Keratinocyte (primary cell): ENCODE measurements around the gene ACTN1. TPM values are rescaled to one million over a fixed set of nuclear protein-coding genes. Genes with fewer than 3 reads are reported as not detected.

Experiments used
- DNase-seq: peaks from one replicate; pipeline ENCODE4 v3.0.0-alpha.2; 2011; ENCODE audit warnings: low read depth, missing footprints, low spot score
- FAIRE-seq: peaks from 2 replicates; lab custom pipeline; 2011; peaks lifted over from hg19 to GRCh38; lab: Jason Lieb, UNC
- H2AFZ ChIP-seq: 2 replicates; pipeline ENCODE4 v1.6.0; 2012; ENCODE audit warnings: low read length, control low read depth, inconsistent platforms; ENCODE audit not compliant: control insufficient read depth
- H3K27ac ChIP-seq: 2 replicates; pipeline ENCODE4 v1.5.1; 2011; ENCODE audit warnings: low read length; ENCODE audit not compliant: control insufficient read depth, insufficient read depth
- H3K27me3 ChIP-seq: 3 replicates; pipeline ENCODE4 v1.6.0; 2011; ENCODE audit warnings: low read length; ENCODE audit not compliant: control insufficient read depth, insufficient read depth; ENCODE audit errors: extremely low read depth
- H3K36me3 ChIP-seq, 2 experiments: 2 replicates in 1 of 2; 3 replicates in 1 of 2; pipeline ENCODE4 v1.5.1; 2011; ENCODE audit warnings: low read length in 2 of 2, mild to moderate bottlenecking in 1 of 2; ENCODE audit not compliant: control insufficient read depth in 2 of 2, insufficient read depth in 2 of 2; ENCODE audit errors: extremely low read depth in 1 of 2
- H3K4me1 ChIP-seq: 3 replicates; pipeline ENCODE4 v1.5.1; 2011; ENCODE audit warnings: low read length; ENCODE audit not compliant: control insufficient read depth, insufficient read depth; ENCODE audit errors: extremely low read depth
- H3K4me2 ChIP-seq: 3 replicates; pipeline ENCODE4 v1.6.0; 2011; ENCODE audit warnings: low read depth, low read length; ENCODE audit not compliant: control insufficient read depth, insufficient read depth; ENCODE audit errors: extremely low read depth
- H3K4me3 ChIP-seq, 3 experiments: fragments of 200-600 bp in 1 of 3; sonication (generic) in 1 of 3; 2 replicates in 2 of 3; 3 replicates in 1 of 3; pipeline ENCODE4 v1.5.1; 2011 to 2016; ENCODE audit warnings: low read length in 3 of 3, mild to moderate bottlenecking in 3 of 3, control low read depth in 2 of 3, inconsistent platforms in 1 of 3, low read depth in 1 of 3, mixed read lengths in 1 of 3, mixed run types in 1 of 3, moderate library complexity in 1 of 3; ENCODE audit not compliant: control insufficient read depth in 2 of 3, insufficient read depth in 2 of 3; ENCODE audit errors: extremely low read depth in 1 of 3
- H3K79me2 ChIP-seq: 2 replicates; pipeline ENCODE4 v1.6.0; 2012; ENCODE audit warnings: low read length; ENCODE audit not compliant: control insufficient read depth, insufficient read depth
- H3K9ac ChIP-seq: 3 replicates; pipeline ENCODE4 v1.6.0; 2011; ENCODE audit warnings: low read length; ENCODE audit not compliant: control insufficient read depth, insufficient read depth; ENCODE audit errors: extremely low read depth
- H3K9me1 ChIP-seq: 3 replicates; pipeline ENCODE4 v1.6.0; 2011; ENCODE audit warnings: low read length; ENCODE audit not compliant: control insufficient read depth, insufficient read depth; ENCODE audit errors: extremely low read depth
- H3K9me3 ChIP-seq: 2 replicates; pipeline ENCODE4 v1.5.1; 2012; ENCODE audit warnings: low read depth, low read length; ENCODE audit not compliant: control insufficient read depth
- H4K20me1 ChIP-seq: 3 replicates; pipeline ENCODE4 v1.6.0; 2011; ENCODE audit warnings: low read length; ENCODE audit not compliant: control insufficient read depth, insufficient read depth; ENCODE audit errors: extremely low read depth
- CTCF ChIP-seq, 3 experiments: IDR thresholded peaks in 1 of 3; conservative IDR thresholded peaks in 1 of 3; optimal IDR thresholded peaks in 1 of 3; 2 replicates in 2 of 3; 3 replicates in 1 of 3; pipeline versions ENCODE3 to v1.5.1; 2011; ENCODE audit warnings: low read length in 3 of 3, mild to moderate bottlenecking in 3 of 3, moderate library complexity in 2 of 3, control low read depth in 1 of 3, inconsistent platforms in 1 of 3; ENCODE audit not compliant: insufficient read depth in 2 of 3; ENCODE audit errors: extremely low read depth in 1 of 3
- EZH2 ChIP-seq: IDR thresholded peaks from one replicate; pipeline ENCODE4 v1.6.1; 2012; ENCODE audit warnings: inconsistent platforms, mild to moderate bottlenecking, low read length, moderate library complexity
- dilution Hi-C: fragments of 300-500 bp; cut with MboI; formaldehyde crosslinking; loops from one replicate; pipeline ENCODE4 v1.7.0; 2020; ENCODE audit warnings: low sequenced_read_pairs; ENCODE audit not compliant: extremely low pct_ligation_motif_present
- polyA plus RNA-seq, 5 experiments: library from polyadenylated mRNA; depleted of rRNA in 3 of 5; stranded (reverse) in 3 of 5; stranded (forward) in 1 of 5; unstranded in 1 of 5; fragments of >200 nt; gene quantifications; 1 replicate in 1 of 5; 2 replicates in 3 of 5; 3 replicates in 1 of 5; pipeline versions ENCODE4 v1.2.1 to v1.2.3, GENCODE V29; 2011 to 2012; ENCODE audit warnings: missing spikeins in 2 of 5, low read depth in 1 of 5, low replicate concordance in 1 of 5

ACTN1 gene
- polyA plus RNA-seq, 1 donor (not counting 4 experiments of a cell fraction or from before 2014, with no cell fraction given): 558 TPM

DNA sequence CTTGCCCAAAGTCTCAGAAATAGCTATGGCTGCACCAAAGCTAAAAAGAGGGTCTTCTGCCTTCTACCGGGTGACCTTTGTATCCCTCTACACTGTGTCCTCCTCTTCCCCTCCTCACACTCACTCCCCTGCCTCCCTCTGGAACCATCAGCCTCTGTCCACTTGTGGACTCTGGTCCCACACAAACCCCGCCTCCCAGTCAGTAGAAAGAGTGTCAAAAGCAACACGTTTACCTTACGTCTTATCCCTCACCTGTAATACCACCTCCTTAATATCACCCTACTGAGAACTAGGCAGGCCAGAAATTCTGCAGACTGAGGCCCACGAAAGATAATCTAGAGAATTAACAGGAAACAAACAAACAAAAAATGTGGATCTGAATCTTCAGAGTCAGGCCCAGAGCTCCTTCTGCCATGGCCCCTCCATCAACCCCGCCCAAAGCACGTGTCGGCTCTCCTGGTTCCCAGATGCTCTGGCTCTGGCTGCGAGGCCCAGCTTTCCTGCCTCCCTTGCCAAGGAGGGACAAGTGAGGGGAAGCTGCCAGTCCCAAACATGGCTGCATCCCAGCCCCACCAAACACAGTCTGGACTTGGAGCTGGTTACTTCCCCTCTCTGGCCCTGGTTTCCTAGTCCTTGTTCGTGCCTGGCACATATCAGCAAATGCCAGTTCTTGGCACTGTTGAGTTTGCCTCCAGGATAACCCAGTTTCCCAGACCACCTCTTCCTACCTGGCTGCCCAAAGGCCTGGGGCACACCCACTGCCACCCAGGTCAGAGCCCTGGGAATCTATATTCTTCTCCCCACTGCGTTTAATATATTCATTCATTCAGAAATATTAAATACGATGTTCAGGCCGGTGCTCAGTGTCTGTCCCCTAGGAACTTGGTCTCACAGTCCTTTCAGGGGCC lies 2.7 kb downstream of the ACTN1 start:
- peaks cover 26 to 51% of the 10 kb centered on the region in 2 experiments for H3K36me3 ChIP-seq
- peaks cover 77% of the 10 kb centered on the region for H3K79me2 ChIP-seq
- peak overlapping the region; percentile 69 for H3K27ac ChIP-seq
- FAIRE-seq: peak; percentile 53
- H3K9ac ChIP-seq: peak overlapping the region; percentile 91
- DNase-seq: no peak
- H3K4me1 ChIP-seq: peaks cover 52% of the 10 kb centered on the region
- TF ChIP-seq EZH2 (no peak), CTCF (optimal IDR thresholded peaks at IDR 0.05 in 1 of 3, IDR thresholded peaks at IDR 0.05 in 1 of 3, conservative IDR thresholded peaks at IDR 0.05 in 1 of 3; ENCODE audit: extremely low read depth in 1 of 3, insufficient read depth in 2 of 3, low read length in 3 of 3) (no peak)
- no peak overlapping the region for H2AFZ ChIP-seq
- H4K20me1 ChIP-seq: peaks cover 44% of the 10 kb centered on the region
- H3K27me3 ChIP-seq: no peaks in the 10 kb centered on the region
- dilution Hi-C loops: no loop called here
- H3K4me2 ChIP-seq: peak overlapping the region; percentile 99
- H3K4me3 ChIP-seq: peak overlapping the region; percentile 86 to 92 (median 91)
- H3K9me3 ChIP-seq: no peaks in the 10 kb centered on the region
- peaks cover 12% of the 10 kb centered on the region for H3K9me1 ChIP-seq

DNA sequence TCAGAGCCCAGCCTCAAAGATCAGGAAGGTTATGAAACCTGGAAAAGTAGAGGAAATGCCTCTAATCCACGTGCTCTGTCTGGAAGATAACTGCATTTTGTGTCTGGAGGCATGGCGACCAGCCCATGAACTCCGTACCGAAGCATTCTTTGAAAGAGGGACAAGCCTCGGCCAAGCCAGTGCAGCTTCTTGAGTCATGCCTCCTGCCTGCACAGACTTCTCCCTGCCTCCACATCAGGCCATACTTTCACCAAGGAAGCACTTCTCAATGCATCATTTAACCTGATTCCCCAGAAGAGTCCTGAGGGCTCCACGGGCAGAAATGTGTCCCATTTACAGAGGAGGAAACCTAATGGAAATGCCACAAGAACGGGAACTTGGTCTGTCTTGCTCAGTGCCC lies 3.4 kb downstream of the ACTN1 start:
- Histone ChIP-seq H3K79me2 (peaks cover 84% of the 10 kb centered on the region), H3K9me1 (peaks cover 12% of the 10 kb centered on the region), H3K9me3 (no peaks in the 10 kb centered on the region), H3K27ac (peak overlapping the region; percentile 69), H2AFZ (no peak overlapping the region), H3K27me3 (no peaks in the 10 kb centered on the region), H3K36me3 (peaks cover 30 to 59% of the 10 kb centered on the region in 2 experiments), H4K20me1 (peaks cover 52% of the 10 kb centered on the region), H3K4me3 (peak overlapping the region; percentile 86 to 92 (median 91)), H3K9ac (peak overlapping the region; percentile 91), H3K4me2 (peak overlapping the region; percentile 99), H3K4me1 (peaks cover 51% of the 10 kb centered on the region)
- DNase-seq (no peak), FAIRE-seq (peak; percentile 100)
- TF ChIP-seq CTCF (optimal IDR thresholded peaks at IDR 0.05 in 1 of 3, IDR thresholded peaks at IDR 0.05 in 1 of 3, conservative IDR thresholded peaks at IDR 0.05 in 1 of 3; ENCODE audit: extremely low read depth in 1 of 3, insufficient read depth in 2 of 3, low read length in 3 of 3) (no peak), EZH2 (no peak)
- dilution Hi-C loops: no loop called here
